OCI-LY1 (cell line): ENCODE results near the gene LGALS13.

Experiments
- H2AFZ ChIP-seq: fragments of 200-600 bp; sonication (generic), shearing (Covaris generic); 2 replicates; pipeline ENCODE4 v1.6.0; 2014; ENCODE audit warnings: antibody characterized with exemption, mild to moderate bottlenecking, low read length
- H3F3A ChIP-seq: fragments of 200-600 bp; sonication (generic), shearing (Covaris generic); 2 replicates; pipeline ENCODE4 v1.6.0; 2014; ENCODE audit warnings: mild to moderate bottlenecking, antibody characterized with exemption, low read length, moderate library complexity; ENCODE audit not compliant: insufficient read depth
- H3K27ac ChIP-seq: fragments of 200-600 bp; sonication (generic); 2 replicates; pipeline ENCODE4 v1.5.1; 2014; ENCODE audit warnings: low read length, mixed run types, mild to moderate bottlenecking, low read depth; ENCODE audit not compliant: poor library complexity, severe bottlenecking
- H3K27me3 ChIP-seq: fragments of 200-600 bp; sonication (generic); 2 replicates; pipeline ENCODE4 v1.6.0; 2014; ENCODE audit warnings: antibody characterized with exemption, mild to moderate bottlenecking, low read length, moderate library complexity; ENCODE audit not compliant: insufficient read depth
- H3K36me3 ChIP-seq: fragments of 200-600 bp; sonication (generic); 2 replicates; pipeline ENCODE4 v1.6.1; 2014; ENCODE audit warnings: mild to moderate bottlenecking, antibody characterized with exemption, low read length, moderate library complexity, mixed read lengths; ENCODE audit not compliant: insufficient read depth
- H3K4me1 ChIP-seq: fragments of 200-600 bp; sonication (generic); 2 replicates; pipeline ENCODE4 v1.5.1; 2014; ENCODE audit warnings: mild to moderate bottlenecking, low read length, moderate library complexity; ENCODE audit not compliant: insufficient read depth, severe bottlenecking
- H3K4me2 ChIP-seq: fragments of 200-600 bp; sonication (generic), shearing (Covaris generic); 2 replicates; pipeline ENCODE4 v1.6.1; 2014; ENCODE audit warnings: low read length
- H3K4me3 ChIP-seq: fragments of 200-600 bp; sonication (generic); 2 replicates; pipeline ENCODE4 v1.5.1; 2014; ENCODE audit warnings: low read length, low read depth, mild to moderate bottlenecking, mixed read lengths; ENCODE audit not compliant: poor library complexity, severe bottlenecking
- H3K79me2 ChIP-seq: fragments of 200-600 bp; shearing (Covaris generic); 2 replicates; pipeline ENCODE4 v1.6.1; 2016; ENCODE audit warnings: mixed run types, low read length, mixed read lengths; ENCODE audit not compliant: insufficient read depth
- H3K9ac ChIP-seq: fragments of 200-600 bp; sonication (generic), shearing (Covaris generic); 2 replicates; pipeline ENCODE4 v1.6.1; 2014; ENCODE audit warnings: mild to moderate bottlenecking, low read length, mixed read lengths
- H3K9me2 ChIP-seq: fragments of 200-600 bp; sonication (generic), shearing (Covaris generic); 2 replicates; pipeline ENCODE4 v1.6.1; 2014; ENCODE audit warnings: low read depth, mild to moderate bottlenecking, low read length, mixed read lengths
- H3K9me3 ChIP-seq: fragments of 200-600 bp; shearing (Covaris generic); 2 replicates; pipeline ENCODE4 v1.6.1; 2014; ENCODE audit warnings: low read length, mixed read lengths
- H4K20me1 ChIP-seq: fragments of 200-600 bp; sonication (generic), shearing (Covaris generic); 2 replicates; pipeline ENCODE4 v1.6.0; 2016; ENCODE audit warnings: mild to moderate bottlenecking, low read length; ENCODE audit not compliant: insufficient read depth
- CTCF ChIP-seq: fragments of 200-600 bp; sonication (generic), shearing (Covaris generic); IDR thresholded peaks from 2 replicates; pipeline ENCODE4 v1.5.1; 2017; ENCODE audit warnings: mild to moderate bottlenecking, antibody characterized with exemption, low read length, moderate library complexity, mixed read lengths
- EZH2 ChIP-seq: fragments of 200-600 bp; sonication (generic), shearing (Covaris generic); IDR thresholded peaks from 2 replicates; pipeline ENCODE4 v1.8.0; 2017; ENCODE audit warnings: borderline replicate concordance, mixed run types, mild to moderate bottlenecking, antibody characterized with exemption, low read length, moderate library complexity, mixed read lengths

Gene LGALS13

GRCh38 chr19:39637891-39638290 lies 35.6 kb downstream of the LGALS13 start:
- H2AFZ ChIP-seq = no peak overlapping the region
- no peaks in the 10 kb centered on the region for H3K36me3 ChIP-seq
- TF ChIP-seq CTCF = no peak
- TF ChIP-seq EZH2 = no peak
- H3K4me3 ChIP-seq = no peak overlapping the region
- no peak overlapping the region for H3K4me2 ChIP-seq
- H3K27me3 ChIP-seq = no peaks in the 10 kb centered on the region
- no peaks in the 10 kb centered on the region for H3F3A ChIP-seq
- H3K27ac ChIP-seq = no peak overlapping the region
- H4K20me1 ChIP-seq = no peaks in the 10 kb centered on the region
- no peak overlapping the region for H3K9ac ChIP-seq
- no peaks in the 10 kb centered on the region for H3K9me2 ChIP-seq
- no peaks in the 10 kb centered on the region for H3K79me2 ChIP-seq
- no peaks in the 10 kb centered on the region for H3K9me3 ChIP-seq
- H3K4me1 ChIP-seq = no peaks in the 10 kb centered on the region

- no peak overlapping the region for H2AFZ ChIP-seq
- no peaks in the 10 kb centered on the region for H3K36me3 ChIP-seq
- H3K4me2 ChIP-seq = no peak overlapping the region
- no peaks in the 10 kb centered on the region for H3K4me1 ChIP-seq
- TF ChIP-seq CTCF = no peak
- TF ChIP-seq EZH2 = no peak
- H3K27ac ChIP-seq = no peak overlapping the region
- H3K79me2 ChIP-seq = no peaks in the 10 kb centered on the region
- no peaks in the 10 kb centered on the region for H3K9me2 ChIP-seq
- H3F3A ChIP-seq = no peaks in the 10 kb centered on the region
- no peaks in the 10 kb centered on the region for H4K20me1 ChIP-seq
- H3K4me3 ChIP-seq = no peak overlapping the region
- H3K9me3 ChIP-seq = no peaks in the 10 kb centered on the region
- H3K9ac ChIP-seq = no peak overlapping the region
- H3K27me3 ChIP-seq = no peaks in the 10 kb centered on the region
Measured at GRCh38 chr19:39641773-39642172, 39.4 kb downstream of the LGALS13 start.

- Histone ChIP-seq H3F3A (no peaks in the 10 kb centered on the region), H3K27ac (no peak overlapping the region), H4K20me1 (no peaks in the 10 kb centered on the region), H3K9me2 (no peaks in the 10 kb centered on the region), H3K4me2 (no peak overlapping the region), H3K4me3 (no peak overlapping the region), H3K9me3 (no peaks in the 10 kb centered on the region), H3K4me1 (no peaks in the 10 kb centered on the region), H3K27me3 (no peaks in the 10 kb centered on the region), H2AFZ (no peak overlapping the region), H3K79me2 (no peaks in the 10 kb centered on the region), H3K36me3 (no peaks in the 10 kb centered on the region), H3K9ac (no peak overlapping the region)
- TF ChIP-seq EZH2 (no peak), CTCF (no peak)
Measured at GRCh38 chr19:39643591-39643990, 41.3 kb downstream of the LGALS13 start.
